Tibial nerve (tissue), 4 donors: ENCODE measurements around the gene DGCR2. TPM values are rescaled to one million over a fixed set of nuclear protein-coding genes. Genes with fewer than 3 reads are reported as not detected.
"Not testable (repeated sequence)": the region's sequence is repeated elsewhere in the genome, so short reads cannot be mapped to it uniquely, and the experiment has no call there.

ENCODE experiments used
- DNase-seq, 2 donors: peaks; one replicate each; pipeline ENCODE4 v3.0.0-alpha.2; 2019; ENCODE audit warnings: low spot score in 2 of 2
- H3K27ac ChIP-seq, 4 donors: fragments of 200-600 bp; sonication (generic) in 3 of 4; one replicate each; pipeline ENCODE4 v1.5.1; 2017 to 2019; ENCODE audit warnings: mild to moderate bottlenecking in 1 of 4
- H3K27me3 ChIP-seq, 2 donors: fragments of 200-600 bp; sonication (generic) in 1 of 2; one replicate each; pipeline versions ENCODE4 v1.5.1 to v1.6.0; 2017 to 2019
- H3K36me3 ChIP-seq, 3 donors: fragments of 200-600 bp; sonication (generic); one replicate each; pipeline ENCODE4 v1.5.1; 2018 to 2019
- H3K4me1 ChIP-seq, 4 donors: fragments of 200-600 bp; sonication (generic) in 3 of 4; one replicate each; pipeline ENCODE4 v1.5.1; 2017 to 2019
- H3K4me3 ChIP-seq, 4 donors: fragments of 200-600 bp; sonication (generic) in 3 of 4; one replicate each; pipeline ENCODE4 v1.5.1; 2017 to 2019; ENCODE audit warnings: mild to moderate bottlenecking in 1 of 4, moderate library complexity in 1 of 4
- H3K9me3 ChIP-seq, 4 donors: fragments of 200-600 bp; sonication (generic) in 3 of 4; one replicate each; pipeline ENCODE4 v1.5.1; 2017 to 2019
- CTCF ChIP-seq, 5 experiments: fragments of 200-600 bp in 3 of 5; fragments of 450-650 bp in 2 of 5; sonication (generic) in 3 of 5; IDR thresholded peaks; one replicate each; pipeline ENCODE4 v1.5.1; 2016 to 2019; ENCODE audit warnings: antibody characterized with exemption in 5 of 5, mild to moderate bottlenecking in 3 of 5, moderate library complexity in 2 of 5
- EP300 ChIP-seq, 2 donors: sonication (generic); formaldehyde crosslinking; IDR thresholded peaks; one replicate each; pipeline ENCODE4 v1.6.1; 2017; ENCODE audit warnings: antibody characterized with exemption in 2 of 2, mild to moderate bottlenecking in 1 of 2
- POLR2A ChIP-seq, 2 donors: fragments of 450-650 bp; IDR thresholded peaks; one replicate each; pipeline ENCODE4 v1.6.1; 2017; ENCODE audit warnings: antibody characterized with exemption in 2 of 2, mild to moderate bottlenecking in 2 of 2, moderate library complexity in 2 of 2
- WGBS, 2 donors: methylation state at CpG; one replicate each; pipeline ENCODE4 v1.1.5; 2018; 5-methylcytosine and 5-hydroxymethylcytosine counted together
- total RNA-seq, 4 donors: library from RNA; depleted of rRNA; stranded (reverse); fragments of >200 nt; gene quantifications; one replicate each; pipeline ENCODE4 v1.1.0, GENCODE V29; 2016

The DGCR2 gene
- total RNA-seq, 4 donors from 2014 or later = 57.6 to 68.0 (median 58.9) TPM

GRCh38 chr22:19036523-19037273, 85.5 kb downstream of the DGCR2 start:
- Histone ChIP-seq H3K4me1 (no peaks in the 10 kb centered on the region), H3K27ac (no peak overlapping the region), H3K4me3 (no peak overlapping the region), H3K27me3 (no peaks in the 10 kb centered on the region), H3K36me3 (peaks cover 5 to 53% (median 7%) of the 10 kb centered on the region in 3 donors), H3K9me3 (no peaks in the 10 kb centered on the region)
- DNase-seq = no peak
- no peak for TF ChIP-seq POLR2A (IDR thresholded peaks at IDR 0.05)
- no peak for TF ChIP-seq EP300 (IDR thresholded peaks at IDR 0.05)
- no peak for TF ChIP-seq CTCF (IDR thresholded peaks at IDR 0.05)
- WGBS, 2 donors = 77 to 82% methylated on average over 13 to 17 of the region's 17 CpGs

- WGBS, 2 donors = 73 to 74% methylated on average over 4 of the region's 4 CpGs
- Histone ChIP-seq H3K27ac (no peak overlapping the region), H3K27me3 (no peaks in the 10 kb centered on the region), H3K36me3 (peaks cover 5 to 48% (median 5%) of the 10 kb centered on the region in 3 donors), H3K9me3 (no peaks in the 10 kb centered on the region), H3K4me3 (no peak overlapping the region), H3K4me1 (no peaks in the 10 kb centered on the region)
- DNase-seq = no peak
- no peak for TF ChIP-seq CTCF (IDR thresholded peaks at IDR 0.05)
- no peak for TF ChIP-seq POLR2A (IDR thresholded peaks at IDR 0.05)
- no peak for TF ChIP-seq EP300 (IDR thresholded peaks at IDR 0.05)
Observed at GRCh38 chr22:19036229-19036522, 86.0 kb downstream of the DGCR2 start.

GRCh38 chr22:19035474-19036228, 86.6 kb downstream of the DGCR2 start:
- TF ChIP-seq CTCF (IDR thresholded peaks at IDR 0.05) (no peak), POLR2A (IDR thresholded peaks at IDR 0.05) (no peak), EP300 (IDR thresholded peaks at IDR 0.05) (no peak)
- no peaks in the 10 kb centered on the region for H3K4me1 ChIP-seq
- H3K4me3 ChIP-seq = no peak overlapping the region
- peaks cover 0 to 42% (median 5%) of the 10 kb centered on the region in 3 donors for H3K36me3 ChIP-seq
- DNase-seq = no peak
- H3K27me3 ChIP-seq = no peaks in the 10 kb centered on the region
- H3K9me3 ChIP-seq = no peaks in the 10 kb centered on the region
- no peak overlapping the region for H3K27ac ChIP-seq
- 37 to 39% methylated on average over 8 to 14 of the region's 14 CpGs for WGBS, 2 donors

GRCh38 chr22:19035126-19035473, 87.1 kb downstream of the DGCR2 start:
- WGBS, 2 donors = 22 to 62% methylated on average over 3 to 6 of the region's 6 CpGs
- H3K4me1 ChIP-seq, H3K27me3 ChIP-seq, H3K4me3 ChIP-seq, H3K9me3 ChIP-seq, DNase-seq, H3K27ac ChIP-seq: not testable (repeated sequence)
- peaks cover 0 to 37% (median 5%) of the 10 kb centered on the region in 3 donors for H3K36me3 ChIP-seq

GRCh38 chr22:19034724-19035120, 87.5 kb downstream of the DGCR2 start:
- not testable (repeated sequence) for DNase-seq
- WGBS, 2 donors = 75 to 88% methylated on average over 6 to 9 of the region's 12 CpGs

GRCh38 chr22:19034031-19034723, 88.0 kb downstream of the DGCR2 start:
- H3K36me3 ChIP-seq = peaks cover 0 to 28% (median 0%) of the 10 kb centered on the region in 3 donors
- H3K27ac ChIP-seq, H3K4me3 ChIP-seq, H3K4me1 ChIP-seq, H3K9me3 ChIP-seq, DNase-seq, H3K27me3 ChIP-seq: not testable (repeated sequence)
- WGBS, 2 donors = 76 to 86% methylated on average over 2 to 5 of the region's 6 CpGs

More at GRCh38 chr22:19034724-19035120, 87.5 kb downstream of the DGCR2 start:
- not testable (repeated sequence) for H3K4me3 ChIP-seq, H3K27me3 ChIP-seq, H3K9me3 ChIP-seq, H3K4me1 ChIP-seq, H3K27ac ChIP-seq
- peaks cover 0 to 33% (median 1%) of the 10 kb centered on the region in 3 donors for H3K36me3 ChIP-seq

GRCh38 chr22:19033568-19033905, 88.7 kb downstream of the DGCR2 start:
- H3K9me3 ChIP-seq, H3K4me1 ChIP-seq, DNase-seq, H3K27ac ChIP-seq, H3K4me3 ChIP-seq: not testable (repeated sequence)
- peaks cover 0 to 21% (median 0%) of the 10 kb centered on the region in 3 donors for H3K36me3 ChIP-seq
- no CpG with 5 or more reads among the region's 5 CpGs for WGBS, 2 donors
- peaks cover 0 to 13% of the 10 kb centered on the region in 2 donors for H3K27me3 ChIP-seq

- 76 to 82% methylated on average over 11 to 13 of the region's 14 CpGs for WGBS, 2 donors
- DNase-seq = not testable (repeated sequence)
- H3K27me3 ChIP-seq = peaks cover 0 to 14% of the 10 kb centered on the region in 2 donors
Observed at GRCh38 chr22:19032898-19033567, 89.2 kb downstream of the DGCR2 start.

GRCh38 chr22:19032156-19032785, 89.9 kb downstream of the DGCR2 start:
- not testable (repeated sequence) for H3K36me3 ChIP-seq, H3K4me3 ChIP-seq, H3K4me1 ChIP-seq, H3K9me3 ChIP-seq, H3K27ac ChIP-seq, DNase-seq
- WGBS, 2 donors = 74 to 85% methylated on average over 5 to 11 of the region's 31 CpGs
- H3K27me3 ChIP-seq = peaks cover 0 to 14% of the 10 kb centered on the region in 2 donors

More at GRCh38 chr22:19032898-19033567, 89.2 kb downstream of the DGCR2 start:
- H3K27ac ChIP-seq, H3K9me3 ChIP-seq, H3K4me3 ChIP-seq, H3K4me1 ChIP-seq: not testable (repeated sequence)
- peaks cover 0 to 16% (median 0%) of the 10 kb centered on the region in 3 donors for H3K36me3 ChIP-seq
